Hair follicle dermal papilla cell (primary cell): ENCODE measurements around the gene GATAD1. TPM values are rescaled to one million over a fixed set of nuclear protein-coding genes. Genes with fewer than 3 reads are reported as not detected.

Source experiments
- total RNA-seq: library from RNA; depleted of rRNA; stranded (reverse); fragments of >200 nt; gene quantifications from 2 replicates; pipeline ENCODE4 v1.2.3, GENCODE V29; 2012

The GATAD1 gene, protein sequence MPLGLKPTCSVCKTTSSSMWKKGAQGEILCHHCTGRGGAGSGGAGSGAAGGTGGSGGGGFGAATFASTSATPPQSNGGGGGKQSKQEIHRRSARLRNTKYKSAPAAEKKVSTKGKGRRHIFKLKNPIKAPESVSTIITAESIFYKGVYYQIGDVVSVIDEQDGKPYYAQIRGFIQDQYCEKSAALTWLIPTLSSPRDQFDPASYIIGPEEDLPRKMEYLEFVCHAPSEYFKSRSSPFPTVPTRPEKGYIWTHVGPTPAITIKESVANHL
- total RNA-seq = 28.7 and 30.2 TPM in 2 replicates

DNA sequence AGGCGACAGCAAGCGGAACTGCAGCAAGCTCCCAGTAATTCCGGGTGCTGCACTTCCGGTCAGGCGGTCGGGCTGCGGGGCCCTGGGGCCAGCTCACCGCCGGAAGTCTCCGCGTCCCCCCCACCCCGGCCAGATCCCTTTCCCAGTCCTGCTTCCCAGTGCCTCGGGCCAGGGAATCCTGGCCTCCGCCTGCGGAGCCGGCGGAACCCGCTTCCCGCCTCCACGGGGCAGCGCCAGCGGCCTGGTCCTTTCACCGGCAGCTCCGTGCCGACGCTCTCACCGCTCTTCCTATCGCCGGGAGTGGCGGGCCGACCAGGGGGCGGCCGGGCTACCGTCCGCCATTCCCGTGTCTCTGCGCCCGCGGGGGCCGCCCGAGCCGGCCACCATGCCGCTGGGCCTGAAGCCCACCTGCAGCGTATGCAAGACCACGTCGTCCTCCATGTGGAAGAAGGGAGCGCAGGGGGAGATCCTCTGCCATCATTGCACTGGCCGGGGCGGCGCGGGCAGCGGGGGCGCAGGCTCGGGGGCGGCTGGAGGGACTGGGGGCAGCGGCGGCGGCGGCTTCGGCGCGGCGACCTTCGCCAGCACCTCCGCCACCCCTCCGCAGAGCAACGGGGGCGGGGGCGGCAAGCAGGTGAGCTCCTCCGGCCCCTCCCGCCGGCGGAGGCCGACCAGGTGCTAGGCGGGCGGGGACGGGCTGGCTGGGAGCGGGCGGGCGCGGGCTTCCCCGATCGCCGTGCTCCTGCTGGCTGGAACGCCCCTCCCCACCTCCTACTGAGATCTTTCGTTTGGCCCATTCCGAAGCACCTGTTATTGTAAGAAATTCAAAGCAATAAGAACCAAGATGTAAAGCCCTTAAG lies at the start of gene GATAD1:
Gene GATAD1 (plus strand): TSS at position 138 of the 860 bp plus-strand sequence. CDS start 248 bp downstream, at position 386.

DNA sequence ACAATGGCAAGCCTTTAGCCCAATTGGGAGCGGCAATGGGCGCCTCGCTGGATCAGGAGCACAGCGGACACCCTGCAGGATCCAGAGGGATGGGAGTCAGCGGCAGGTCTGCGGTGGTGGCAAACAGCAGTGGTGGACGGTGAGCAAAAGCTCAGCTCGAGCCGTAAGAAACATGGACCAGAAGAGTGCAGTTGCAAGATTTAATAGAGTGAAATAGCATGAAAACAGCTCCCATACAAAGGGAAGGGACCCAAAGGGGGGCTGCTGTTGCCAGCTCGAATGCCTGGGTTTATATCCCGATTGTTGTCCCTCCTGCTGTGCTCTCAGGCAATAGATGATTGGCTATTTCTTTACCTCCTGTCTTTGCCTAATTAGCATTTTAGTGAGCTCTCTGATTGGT lies 30.4 kb downstream of the GATAD1 start, which contains the start of gene ERVW-1:
Gene ERVW-1 (minus strand): TSS at position 266 of the 400 bp plus-strand sequence. CDS start 7,565 bp downstream, outside the sequence.

Other genes starting within 250 kb of the GATAD1 start
- gene KRIT1, start 201.6 kb upstream of the GATAD1 start, total RNA-seq = 49.3 and 56.3 TPM in 2 replicates
- 66.3 and 71.7 TPM in 2 replicates for gene ANKIB1, start 201.5 kb upstream of the GATAD1 start, total RNA-seq
- gene ERVW-1, start 30.5 kb downstream of the GATAD1 start, total RNA-seq = not detected in 2 replicates
- 15.3 and 16.4 TPM in 2 replicates for gene PEX1, start 81.0 kb downstream of the GATAD1 start, total RNA-seq
- 6.3 and 7.8 TPM in 2 replicates for gene RBM48, start 81.3 kb downstream of the GATAD1 start, total RNA-seq
- gene FAM133B, start 142.9 kb downstream of the GATAD1 start, total RNA-seq = 15.9 and 16.1 TPM in 2 replicates